EL (cell line): ENCODE measurements around the gene NOCT.
"Not testable (repeated sequence)": the region's sequence is repeated elsewhere in the genome, so short reads cannot be mapped to it uniquely, and the experiment has no call there.

Experiments
- DNase-seq: peaks from one replicate; pipeline ENCODE4 v3.0.0-alpha.2; 2016

The NOCT gene

DNA sequence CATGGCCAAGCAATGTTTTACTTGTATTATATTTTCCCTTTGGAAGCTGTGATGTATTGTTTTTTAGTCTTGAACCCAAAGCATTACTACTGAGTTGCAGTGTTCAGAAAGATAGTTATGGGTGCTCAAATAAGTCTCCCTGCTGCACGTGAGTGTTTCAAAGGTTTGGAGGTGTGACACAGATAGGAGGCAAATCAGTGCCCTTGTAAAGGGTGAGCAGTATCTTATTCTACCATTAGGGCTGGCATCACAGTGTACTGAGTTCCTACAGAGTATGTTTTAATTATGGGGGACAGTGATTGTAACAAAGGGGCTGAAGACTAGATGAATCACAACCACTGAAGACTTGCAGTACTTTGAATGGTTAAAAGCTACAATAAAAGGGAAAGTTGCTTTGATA lies 38.3 kb downstream of the NOCT start:
- DNase-seq, result no peak

DNA sequence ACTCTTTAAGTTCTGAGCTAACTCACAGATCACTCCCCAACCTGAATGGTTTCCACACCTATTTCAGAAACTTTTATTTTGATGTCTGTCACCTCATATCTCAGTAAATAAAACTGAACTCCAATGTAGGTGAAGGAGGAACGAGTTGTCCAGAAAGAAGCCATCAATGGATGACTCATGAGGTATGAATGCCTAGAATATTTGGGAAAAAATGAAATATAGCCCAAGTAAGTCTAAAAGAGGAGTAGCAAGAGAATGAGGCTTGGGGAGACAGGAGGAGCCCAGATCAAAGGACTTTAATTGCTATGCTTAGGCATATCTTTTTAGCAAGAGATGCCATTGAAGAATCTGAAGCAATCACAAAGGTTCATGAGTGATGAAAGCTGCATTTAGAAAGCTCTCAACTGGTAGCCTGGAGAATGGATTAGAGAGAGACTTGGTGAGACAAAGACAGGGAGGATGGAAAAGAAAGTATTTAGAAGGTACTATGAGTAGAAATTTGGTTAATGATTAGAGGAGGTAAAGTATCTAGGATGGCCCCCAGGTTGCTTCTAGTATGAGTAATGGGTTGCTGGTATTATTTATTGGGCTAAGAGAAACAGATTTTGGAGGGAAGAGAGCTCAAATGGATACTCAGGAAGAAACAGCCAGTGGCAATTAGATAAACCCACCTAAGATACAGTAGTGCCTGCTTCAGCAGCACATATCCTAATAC lies 39.4 kb downstream of the NOCT start:
- peak; percentile 47 for DNase-seq

DNA sequence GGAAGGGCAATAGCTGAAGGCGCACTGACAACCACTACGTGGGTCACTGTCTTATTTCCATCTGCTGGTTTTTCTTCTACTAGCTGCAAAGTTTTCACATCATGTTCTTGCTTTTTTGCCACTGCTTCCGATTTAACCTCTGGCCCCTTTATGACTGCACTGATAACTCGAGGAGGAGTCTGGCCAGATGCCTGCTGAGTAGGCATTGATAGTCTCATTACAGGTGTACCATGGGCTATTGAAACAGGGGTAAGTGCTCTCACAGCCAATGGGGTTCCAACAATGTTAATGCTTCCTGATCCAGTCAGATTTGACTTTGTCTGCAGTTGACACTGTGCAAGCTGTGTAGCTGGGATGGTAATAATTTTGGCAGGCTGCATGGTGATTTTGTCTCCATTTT lies 43.4 kb downstream of the NOCT start:
- DNase-seq, result not testable (repeated sequence)

DNA sequence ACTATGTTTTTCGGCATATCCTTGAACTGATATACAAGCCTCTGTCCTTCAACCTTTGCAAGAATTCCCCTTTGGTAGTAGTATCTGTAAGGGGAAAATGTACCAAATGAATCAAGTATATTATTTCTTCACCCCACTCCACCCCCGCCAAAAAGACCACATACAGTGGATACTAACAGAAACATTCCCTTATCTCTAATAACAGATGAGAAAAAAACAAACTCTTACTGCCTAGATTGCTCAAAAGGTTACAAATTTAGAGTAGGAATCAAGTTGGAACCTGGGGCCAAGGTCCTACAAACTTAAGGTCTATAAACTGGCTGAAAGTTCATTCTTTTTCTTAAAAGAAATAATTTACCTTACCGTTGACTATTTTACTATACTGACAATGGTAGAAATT lies 45.0 kb downstream of the NOCT start:
- DNase-seq, result no peak

DNA sequence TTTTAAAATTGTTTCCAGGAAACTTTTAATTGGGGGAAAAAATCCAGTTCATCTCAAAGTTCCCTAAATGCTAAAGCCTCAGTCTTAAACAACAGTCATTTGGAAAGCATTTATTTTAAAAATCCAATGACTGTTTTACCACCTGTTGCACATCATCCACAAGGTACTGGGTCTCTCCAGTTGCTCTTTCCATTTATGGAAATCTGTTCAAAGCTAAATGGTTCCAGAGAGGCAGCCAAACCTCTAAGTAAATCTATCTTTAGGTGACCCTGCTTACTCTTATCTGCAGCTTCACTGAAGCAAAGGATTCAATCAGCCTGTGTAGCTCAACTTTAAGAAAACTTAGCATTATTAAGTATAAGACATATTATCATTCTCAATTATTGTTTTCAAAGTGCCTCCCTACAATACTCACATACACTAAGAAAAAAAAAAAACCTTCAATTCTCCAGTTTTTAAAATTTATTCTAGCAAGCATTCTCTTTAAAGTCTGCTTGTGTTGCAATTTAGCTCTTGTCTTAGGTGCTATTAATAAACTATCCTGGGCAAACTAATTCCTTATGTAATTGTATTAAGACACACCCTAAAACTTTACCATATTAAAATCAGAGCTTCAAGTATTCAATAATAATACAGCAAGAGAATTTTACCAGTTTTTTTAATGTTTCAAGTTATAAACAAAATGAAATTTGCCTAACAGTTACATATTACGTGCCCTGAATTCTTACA lies 60.6 kb downstream of the NOCT start:
- DNase-seq, result no peak

DNA sequence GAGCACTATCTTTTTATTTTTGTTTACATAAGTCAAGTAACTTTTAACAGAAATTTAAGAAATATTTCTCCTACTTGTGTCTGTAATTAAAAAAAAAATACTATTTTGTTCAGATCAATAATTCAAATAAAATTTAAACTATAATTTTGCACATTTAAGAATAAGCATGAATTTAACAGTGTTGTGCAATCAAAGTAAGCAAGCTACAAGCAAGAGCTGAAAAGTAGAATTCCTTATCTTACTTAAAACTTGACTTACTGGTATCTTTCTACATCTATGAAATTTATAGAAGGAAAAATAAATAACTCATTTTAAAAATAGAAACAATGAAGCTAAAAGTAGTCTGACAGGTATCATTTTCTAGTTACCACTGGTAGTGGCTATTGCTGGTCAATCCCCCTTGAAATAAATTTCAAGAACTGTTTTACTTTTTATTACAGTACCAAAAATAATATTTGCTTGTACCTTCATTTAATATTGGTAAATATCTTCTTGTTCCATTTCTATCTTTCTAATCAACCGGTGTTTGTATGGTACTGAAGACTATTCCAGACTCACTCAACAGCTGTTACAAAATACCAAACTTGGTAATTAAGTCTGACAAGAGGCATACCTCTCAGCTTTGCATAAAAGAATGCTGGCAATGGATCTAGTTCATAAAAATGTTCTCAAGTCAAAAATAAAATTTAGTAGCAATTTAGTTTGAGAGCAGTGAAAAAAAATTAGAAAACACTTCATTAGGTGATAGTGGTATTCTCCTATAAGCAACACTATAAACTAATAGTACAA lies 62.2 kb downstream of the NOCT start:
- DNase-seq, result no peak

DNA sequence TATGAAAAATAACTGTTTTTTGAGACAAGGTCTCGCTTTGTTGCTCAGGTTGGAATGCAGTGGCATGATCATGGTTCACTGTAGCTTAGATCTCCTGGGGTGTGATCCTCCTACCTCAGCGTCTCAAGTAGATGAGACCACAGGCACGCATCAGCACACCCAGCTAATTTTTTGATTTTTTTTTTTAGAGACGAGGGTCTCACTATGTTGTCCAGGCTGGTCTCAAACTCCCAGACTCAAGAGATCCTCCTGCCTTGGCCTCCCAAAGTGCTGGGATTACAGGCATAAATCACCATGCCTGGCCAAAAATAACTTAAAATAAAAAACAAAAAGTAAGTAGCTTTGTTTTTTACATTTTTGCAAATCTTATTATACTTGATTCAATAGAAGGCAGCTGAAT lies 63.3 kb downstream of the NOCT start:
- DNase-seq, result no peak

DNA sequence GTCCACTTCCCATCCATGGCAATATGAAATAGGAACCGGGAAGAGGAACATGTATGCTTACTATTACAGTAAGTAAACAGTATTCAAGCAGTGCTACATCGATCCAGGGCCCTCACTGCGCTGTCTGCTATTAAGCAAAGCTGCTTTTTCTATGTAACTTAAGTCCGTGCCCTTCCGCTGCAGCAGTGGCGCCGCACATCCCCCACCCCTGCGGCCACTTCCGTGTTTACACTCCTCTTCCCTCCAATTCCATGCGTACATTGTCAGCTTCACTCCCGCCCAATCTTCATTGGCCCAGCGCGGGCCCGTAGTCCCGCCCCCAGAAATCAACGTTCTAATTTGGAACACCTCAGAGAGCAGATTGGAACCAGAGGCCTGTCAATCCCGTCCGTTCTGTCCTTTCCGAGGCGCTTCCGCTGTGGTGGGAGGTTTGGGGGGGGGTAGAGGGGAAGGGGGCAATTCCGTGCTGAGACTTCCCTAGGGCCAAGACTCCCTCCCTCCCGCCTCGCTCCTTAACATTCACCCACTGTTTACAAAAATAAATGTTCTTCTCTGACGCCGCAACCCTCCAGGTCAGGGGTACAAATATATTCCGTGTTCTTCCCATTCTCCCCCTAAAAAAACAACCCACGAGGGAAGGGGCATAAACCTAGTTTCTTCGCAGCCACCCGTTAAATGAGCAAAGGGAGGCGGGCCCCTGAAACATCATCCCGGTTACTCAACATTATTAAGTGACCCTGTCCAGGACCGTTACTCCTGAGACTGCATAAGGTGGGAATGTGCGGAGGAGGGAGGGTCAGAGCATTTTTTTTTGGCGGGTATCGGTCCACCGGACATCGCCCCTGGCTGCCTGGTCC lies 67.4 kb downstream of the NOCT start:
- peak; percentile 99 for DNase-seq

DNA sequence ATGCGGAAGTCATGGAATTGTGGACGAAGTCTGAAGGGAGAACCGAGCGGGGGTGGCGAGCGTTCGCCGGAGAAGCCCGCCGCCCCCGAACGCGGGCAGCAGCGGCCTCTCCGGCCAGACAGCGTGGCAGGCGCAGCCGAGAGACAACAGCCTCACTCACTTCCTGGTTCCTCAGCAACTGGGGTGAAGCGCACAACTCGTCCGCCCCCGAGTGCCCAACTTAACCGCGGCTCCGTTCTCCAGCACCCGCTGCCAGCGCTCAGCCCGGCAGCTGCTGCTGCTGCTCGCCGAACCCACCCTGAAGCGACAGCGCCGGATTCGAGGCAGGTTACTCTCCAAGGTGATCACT lies 68.0 kb downstream of the NOCT start:
- DNase-seq, result peak; percentile 71

DNA sequence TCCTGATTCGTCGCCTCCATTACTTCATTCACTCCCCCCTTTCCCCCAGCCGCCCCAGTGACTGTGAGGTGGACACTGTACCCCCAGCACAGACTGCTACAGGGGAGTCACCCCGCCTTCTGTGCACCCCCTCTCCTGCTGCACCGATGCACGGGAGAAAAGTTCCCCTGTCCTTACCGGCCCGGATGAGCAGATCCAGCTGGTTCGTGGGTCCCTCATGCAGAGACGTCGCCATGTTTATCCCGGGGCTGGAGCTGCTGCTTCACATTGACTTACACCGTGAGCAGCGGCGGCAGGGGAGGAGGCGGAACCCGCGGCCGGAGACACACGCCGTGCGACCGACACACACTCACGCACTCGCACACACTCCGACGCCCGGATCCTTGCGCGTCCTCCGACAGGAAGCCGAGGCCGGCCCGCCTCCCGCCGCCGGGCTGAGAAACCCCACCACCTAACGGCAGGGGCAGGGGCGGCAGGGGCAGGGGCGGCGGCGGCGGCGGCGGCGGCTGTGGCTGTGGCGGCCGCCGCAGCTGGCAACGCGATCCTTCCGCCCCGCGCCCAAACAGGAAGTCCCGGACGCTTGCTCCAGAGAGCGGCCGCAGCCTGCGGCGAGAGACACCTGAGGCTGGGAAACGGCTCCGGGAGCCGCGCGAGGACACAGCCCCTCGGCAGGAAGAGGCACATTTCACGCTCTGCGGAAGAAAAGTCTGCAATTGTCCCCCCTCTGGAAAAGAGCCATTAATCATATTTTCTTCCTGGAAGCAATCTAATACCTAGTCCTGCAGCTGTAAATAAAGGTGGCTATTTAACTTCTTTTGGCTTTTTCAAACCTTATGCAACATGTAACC lies 68.6 kb downstream of the NOCT start:
- DNase-seq, result peak; percentile 90

DNA sequence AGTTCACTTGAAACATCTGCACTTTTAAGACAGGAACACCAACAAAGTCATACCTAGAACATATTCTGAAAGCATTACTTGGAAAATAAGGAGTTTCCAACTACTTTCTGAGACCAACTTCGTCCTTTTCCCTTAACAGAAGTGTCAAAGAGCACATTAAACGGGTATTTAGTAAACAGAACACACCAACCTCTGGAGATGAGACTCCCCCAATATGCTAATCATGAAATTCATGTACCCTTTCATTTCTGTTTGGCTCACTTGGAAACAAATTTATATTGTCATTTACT lies 69.2 kb downstream of the NOCT start:
- no peak for DNase-seq

DNA sequence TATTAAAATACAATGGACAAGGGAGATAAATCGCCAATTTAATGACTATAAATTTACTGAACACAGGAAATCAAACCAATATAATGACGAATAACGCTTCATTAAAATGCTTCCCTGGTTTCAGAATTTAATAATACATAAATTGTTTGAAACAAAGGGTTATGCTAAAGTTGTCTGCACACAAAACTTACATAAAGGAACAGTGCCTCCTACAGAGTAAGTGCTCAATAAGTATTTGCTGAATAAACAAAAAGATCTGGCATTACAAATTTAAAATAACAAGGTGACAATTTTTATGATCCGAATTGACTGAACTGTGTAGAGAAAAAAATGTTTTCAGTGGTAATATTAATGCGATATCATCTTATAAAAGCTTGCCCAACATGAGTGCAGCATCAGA lies 69.6 kb downstream of the NOCT start:
- peak; percentile 6 for DNase-seq

DNA sequence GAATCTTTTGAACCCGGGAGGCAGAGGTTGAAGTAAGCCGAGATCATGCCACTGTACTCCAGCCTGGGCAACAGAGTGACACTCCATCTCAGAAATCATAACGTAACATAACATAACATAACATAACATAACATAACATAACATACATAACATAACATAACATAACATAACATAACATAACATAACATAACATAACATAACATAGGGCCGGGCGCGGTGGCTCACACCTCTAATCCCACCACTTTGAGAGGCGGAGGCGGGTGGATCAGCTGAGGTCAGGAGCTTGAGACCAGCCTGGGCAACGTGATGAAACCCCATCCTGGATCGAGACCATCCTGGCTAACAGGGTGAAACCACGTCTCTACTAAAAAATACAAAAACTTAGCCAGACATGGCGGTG lies 76.7 kb downstream of the NOCT start:
- DNase-seq, result no peak
